Endothelial cell of umbilical vein (primary cell): ENCODE results near the gene CACNA1C. TPM values are rescaled to one million over a fixed set of nuclear protein-coding genes. Genes with fewer than 3 reads are reported as not detected.
A peak's percentile ranks its signal among the peaks of the same experiment; 100 is the strongest.

Experiments
- BruUV-seq: library from RNA; stranded (reverse); fragments of 400-500 nt; replicated peaks from 2 replicates; lab custom pipeline; 2021; lab: Mats Ljungman, UMichigan
- CTCF ChIA-PET: fragments of 300-600, 350-600 bp; sonication (Branson Sonifier 250); formaldehyde crosslinking; loops from one replicate; lab custom pipeline; 2021; ENCODE audit warnings: antibody characterized with exemption, inconsistent platforms; lab: Charles Lee
- POLR2A ChIA-PET: fragments of 300-600, 350-600 bp; sonication (Branson Sonifier 250); formaldehyde crosslinking; loops from one replicate; lab custom pipeline; 2021; ENCODE audit warnings: antibody characterized with exemption, inconsistent platforms; lab: Charles Lee
- DNase-seq: peaks from one replicate; pipeline ENCODE4 v3.0.0-alpha.2; 2011; ENCODE audit warnings: low read depth, low spot score
- FAIRE-seq: peaks from 2 replicates; lab custom pipeline; 2011; peaks lifted over from hg19 to GRCh38; lab: Jason Lieb, UNC
- H2AFZ ChIP-seq: 2 replicates; pipeline ENCODE4 v1.6.0; 2012; ENCODE audit warnings: low read depth, low read length, control low read depth, inconsistent platforms
- H3K27ac ChIP-seq: 2 replicates; pipeline ENCODE4 v1.5.1; 2011; ENCODE audit warnings: low read depth, mild to moderate bottlenecking, control low read depth, low read length, moderate library complexity; ENCODE audit not compliant: insufficient read depth
- H3K27me3 ChIP-seq, 2 experiments: 2 replicates each; pipeline versions ENCODE4 v1.6.0 to v1.6.1; 2011; ENCODE audit warnings: low read length in 2 of 2, mixed read lengths in 1 of 2; ENCODE audit not compliant: control insufficient read depth in 2 of 2, insufficient read depth in 2 of 2
- H3K36me3 ChIP-seq, 2 experiments: 2 replicates in 1 of 2; 3 replicates in 1 of 2; pipeline ENCODE4 v1.5.1; 2011; ENCODE audit warnings: low read length in 2 of 2, mild to moderate bottlenecking in 1 of 2, moderate library complexity in 1 of 2; ENCODE audit not compliant: control insufficient read depth in 2 of 2, insufficient read depth in 2 of 2; ENCODE audit errors: extremely low read depth in 1 of 2
- H3K4me1 ChIP-seq: 3 replicates; pipeline ENCODE4 v1.5.1; 2011; ENCODE audit warnings: mild to moderate bottlenecking, low read length; ENCODE audit not compliant: control insufficient read depth, insufficient read depth; ENCODE audit errors: extremely low read depth
- H3K4me2 ChIP-seq: 2 replicates; pipeline ENCODE4 v1.6.1; 2011; ENCODE audit warnings: low read length, control low read depth, mixed read lengths; ENCODE audit not compliant: insufficient read depth
- H3K4me3 ChIP-seq, 3 experiments: fragments of 200-600 bp in 1 of 3; sonication (generic), shearing (Covaris generic) in 1 of 3; replicated peaks in 1 of 3; 2 replicates each; pipeline ENCODE4 v1.5.1; 2011 to 2016; ENCODE audit warnings: control low read depth in 3 of 3, low read length in 3 of 3, mild to moderate bottlenecking in 2 of 3, inconsistent platforms in 1 of 3, low read depth in 1 of 3, moderate library complexity in 1 of 3; ENCODE audit not compliant: insufficient read depth in 1 of 3
- H3K79me2 ChIP-seq: 2 replicates; pipeline ENCODE4 v1.6.0; 2012; ENCODE audit warnings: low read length, inconsistent platforms; ENCODE audit not compliant: control insufficient read depth, insufficient read depth
- H3K9ac ChIP-seq: replicated peaks from 2 replicates; pipeline ENCODE3; 2011; ENCODE audit warnings: low read length, control low read depth; ENCODE audit not compliant: insufficient read depth; ENCODE audit errors: extremely low read depth
- H3K9me1 ChIP-seq: replicated peaks from 3 replicates; pipeline ENCODE4 v1.6.0; 2011; ENCODE audit warnings: mild to moderate bottlenecking, low read length; ENCODE audit not compliant: control insufficient read depth, insufficient read depth; ENCODE audit errors: extremely low read depth
- H3K9me3 ChIP-seq: replicated peaks from 2 replicates; pipeline ENCODE4 v1.5.1; 2012; ENCODE audit warnings: low read length, inconsistent platforms; ENCODE audit not compliant: control insufficient read depth, insufficient read depth
- H4K20me1 ChIP-seq: replicated peaks from 2 replicates; pipeline ENCODE3; 2011; ENCODE audit warnings: mild to moderate bottlenecking, low read length; ENCODE audit not compliant: control insufficient read depth, insufficient read depth; ENCODE audit errors: extremely low read depth
- EZH2 ChIP-seq: IDR thresholded peaks from 2 replicates; pipeline ENCODE4 v1.6.1; 2012; ENCODE audit warnings: borderline replicate concordance, low read depth, mild to moderate bottlenecking, moderate library complexity, low read length, inconsistent platforms; ENCODE audit not compliant: severe bottlenecking
- GATA2 ChIP-seq: IDR thresholded peaks from 2 replicates; pipeline ENCODE4 v1.7.0; 2011; ENCODE audit warnings: low read depth, mild to moderate bottlenecking, moderate library complexity, mixed read lengths, low read length; ENCODE audit not compliant: insufficient read length, insufficient read depth
- JUN ChIP-seq: IDR thresholded peaks from 2 replicates; pipeline ENCODE4 v1.6.1; 2011; ENCODE audit warnings: borderline replicate concordance, low read depth; ENCODE audit not compliant: insufficient read length, insufficient read depth
- POLR2A ChIP-seq: IDR thresholded peaks from 2 replicates; pipeline ENCODE4 v1.6.1; 2012; ENCODE audit warnings: low read depth, mild to moderate bottlenecking, control low read depth, low read length
- POLR2AphosphoS5 ChIP-seq: IDR thresholded peaks from 2 replicates; pipeline ENCODE4 v1.6.1; 2012; ENCODE audit warnings: low read depth, mild to moderate bottlenecking, control low read depth, low read length, moderate library complexity; ENCODE audit not compliant: insufficient read depth
- dilution Hi-C: fragments of 300-500 bp; cut with MboI; formaldehyde crosslinking; loops from one replicate; pipeline ENCODE4 v1.15.0; 2019; ENCODE audit warnings: low sequenced_read_pairs; ENCODE audit not compliant: extremely low pct_ligation_motif_present
- intact Hi-C: fragments of 100-400 bp; cut with micrococcal nuclease; formaldehyde crosslinking; loops from one replicate; pipeline ENCODE4 v1.10.0; 2022
- polyA plus RNA-seq, 4 experiments: library from polyadenylated mRNA; depleted of rRNA in 3 of 4; stranded (reverse) in 3 of 4; unstranded in 1 of 4; fragments of >200 nt; gene quantifications; 2 replicates each; pipeline versions ENCODE4 v1.2.1 to v1.2.3, GENCODE V29; 2011 to 2012; ENCODE audit warnings: missing spikeins in 1 of 4
- total RNA-seq: library from RNA; stranded (reverse); gene quantifications from 2 replicates; pipeline ENCODE4 v1.2.3, GENCODE V29; 2021
- TF ChIP-seq, protein P1 (sequence below): IDR thresholded peaks from 2 replicates; pipeline ENCODE4 v1.6.1; 2011; ENCODE audit not compliant: insufficient read depth, insufficient read length
- TF ChIP-seq, protein P2 (sequence below), 2 donors: IDR thresholded peaks; 1 replicate in 1 of 2; 2 replicates in 1 of 2; pipeline ENCODE4 v1.5.1; 2011; ENCODE audit warnings: low read length in 2 of 2, mild to moderate bottlenecking in 2 of 2, moderate library complexity in 2 of 2, control low read depth in 1 of 2, inconsistent platforms in 1 of 2, low read depth in 1 of 2; ENCODE audit not compliant: insufficient read depth in 1 of 2; ENCODE audit errors: extremely low read depth in 1 of 2

CACNA1C gene
- total and polyA plus RNA-seq, 2 donors (not counting 3 experiments of a cell fraction or from before 2014, with no cell fraction given), result not detected

DNA sequence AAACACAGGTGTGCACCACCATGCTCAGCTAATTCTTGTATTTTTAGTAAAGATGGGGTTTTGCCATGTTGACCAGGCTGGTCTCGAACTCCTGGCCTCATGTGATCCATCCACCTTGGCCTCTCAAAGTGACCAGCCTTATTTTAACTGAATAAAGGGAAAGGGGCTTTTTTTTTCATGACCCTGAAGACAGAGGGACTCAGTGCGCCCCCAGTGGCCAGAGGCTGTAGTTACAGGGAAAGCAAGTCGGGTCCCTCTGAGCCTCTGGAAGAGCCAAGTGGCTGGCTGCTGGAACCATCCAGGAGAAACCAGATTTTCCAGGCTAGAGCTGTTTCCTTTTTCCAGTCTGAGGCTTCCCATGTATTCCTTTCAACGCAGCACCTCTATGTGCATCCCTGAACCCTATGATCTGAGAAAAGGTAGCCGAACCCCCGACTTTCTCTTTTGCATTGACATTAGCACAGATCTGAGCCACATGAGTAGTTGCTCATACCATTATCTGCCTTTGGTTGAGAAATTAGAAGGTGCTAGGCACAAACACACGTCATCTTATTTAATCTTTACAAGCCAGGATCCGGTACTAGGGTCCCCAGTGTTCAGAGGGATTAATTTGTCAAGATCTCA lies 342.7 kb downstream of the CACNA1C start:
- CTCF ChIA-PET, result interaction anchor here (0.9 to 2.1 kb wide), 9 partner anchors 13 to 136 kb away, joined by 3 to 11 read pairs (median 4); no protein-coding TSS in a partner anchor
- Histone ChIP-seq H3K36me3 (no peaks in the 10 kb centered on the region), H3K4me1 (no peaks in the 10 kb centered on the region), H3K9me3 (no peaks in the 10 kb centered on the region), H2AFZ (no peak overlapping the region), H3K27me3 (no peaks in the 10 kb centered on the region), H3K4me2 (no peak overlapping the region), H3K4me3 (no peak overlapping the region), H3K9me1 (no peaks in the 10 kb centered on the region), H3K27ac (no peak overlapping the region), H3K9ac (no peak overlapping the region), H4K20me1 (no peaks in the 10 kb centered on the region), H3K79me2 (no peaks in the 10 kb centered on the region)
- FAIRE-seq (peak; percentile 76), DNase-seq (peak; percentile 38)
- dilution Hi-C loops, result no loop called here
- intact Hi-C loops, result loop anchor here (5.0 to 10.0 kb wide), 3 partner anchors 58 to 341 kb away; partner anchors contain the start of gene CACNA1C
- POLR2A ChIA-PET, result no interaction called here
- TF ChIP-seq POLR2A (no peak), JUN (no peak), POLR2AphosphoS5 (no peak), GATA2 (no peak), EZH2 (no peak)
- TF ChIP-seq, protein P1, sequence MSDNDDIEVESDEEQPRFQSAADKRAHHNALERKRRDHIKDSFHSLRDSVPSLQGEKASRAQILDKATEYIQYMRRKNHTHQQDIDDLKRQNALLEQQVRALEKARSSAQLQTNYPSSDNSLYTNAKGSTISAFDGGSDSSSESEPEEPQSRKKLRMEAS, result no peak
- TF ChIP-seq, protein P2, sequence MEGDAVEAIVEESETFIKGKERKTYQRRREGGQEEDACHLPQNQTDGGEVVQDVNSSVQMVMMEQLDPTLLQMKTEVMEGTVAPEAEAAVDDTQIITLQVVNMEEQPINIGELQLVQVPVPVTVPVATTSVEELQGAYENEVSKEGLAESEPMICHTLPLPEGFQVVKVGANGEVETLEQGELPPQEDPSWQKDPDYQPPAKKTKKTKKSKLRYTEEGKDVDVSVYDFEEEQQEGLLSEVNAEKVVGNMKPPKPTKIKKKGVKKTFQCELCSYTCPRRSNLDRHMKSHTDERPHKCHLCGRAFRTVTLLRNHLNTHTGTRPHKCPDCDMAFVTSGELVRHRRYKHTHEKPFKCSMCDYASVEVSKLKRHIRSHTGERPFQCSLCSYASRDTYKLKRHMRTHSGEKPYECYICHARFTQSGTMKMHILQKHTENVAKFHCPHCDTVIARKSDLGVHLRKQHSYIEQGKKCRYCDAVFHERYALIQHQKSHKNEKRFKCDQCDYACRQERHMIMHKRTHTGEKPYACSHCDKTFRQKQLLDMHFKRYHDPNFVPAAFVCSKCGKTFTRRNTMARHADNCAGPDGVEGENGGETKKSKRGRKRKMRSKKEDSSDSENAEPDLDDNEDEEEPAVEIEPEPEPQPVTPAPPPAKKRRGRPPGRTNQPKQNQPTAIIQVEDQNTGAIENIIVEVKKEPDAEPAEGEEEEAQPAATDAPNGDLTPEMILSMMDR (IDR thresholded peaks at IDR 0.05; ENCODE audit: extremely low read depth in 1 of 2, insufficient read depth in 1 of 2, low read depth in 1 of 2, low read length in 2 of 2), result peak; percentile 86 to 87
- BruUV-seq, result no TSS peak
